HG02798 (cell line): Measurements from ENCODE around the gene DAB1.

Source experiments
- ATAC-seq: cut with Tn5 transposase; IDR thresholded peaks from one replicate; pipeline ENCODE4 v1.9.1; 2021; ENCODE audit warnings: mild to moderate bottlenecking; ENCODE audit not compliant: unreplicated experiment, poor library complexity

Gene DAB1

GRCh38 chr1:56968878-56969495 lies 454.9 kb downstream of the DAB1 start:
- ATAC-seq: no peak

- no peak for ATAC-seq
Observed at GRCh38 chr1:56967900-56968832, 455.7 kb downstream of the DAB1 start.

GRCh38 chr1:56967355-56967754 lies 456.5 kb downstream of the DAB1 start:
- no peak for ATAC-seq

GRCh38 chr1:56966698-56966999 lies 457.2 kb downstream of the DAB1 start:
- no peak for ATAC-seq

GRCh38 chr1:56965916-56966697 lies 457.8 kb downstream of the DAB1 start, which contains the start of gene C8B:
C8B (minus strand) TSS chr1:56966015; CDS start chr1:56965948, 67 bp downstream.
- no peak for ATAC-seq

GRCh38 chr1:56965191-56965590 lies 458.7 kb downstream of the DAB1 start:
- no peak for ATAC-seq

- no peak for ATAC-seq
Observed at GRCh38 chr1:56964349-56965017, 459.4 kb downstream of the DAB1 start.

- ATAC-seq: no peak
Observed at GRCh38 chr1:56963667-56964066, 460.2 kb downstream of the DAB1 start.

GRCh38 chr1:56961426-56961825 lies 462.4 kb downstream of the DAB1 start:
- no peak for ATAC-seq

GRCh38 chr1:56958526-56958925 lies 465.3 kb downstream of the DAB1 start:
- no peak for ATAC-seq

- ATAC-seq: no peak
Observed at GRCh38 chr1:56957931-56958330, 465.9 kb downstream of the DAB1 start.

GRCh38 chr1:56954664-56955063 lies 469.2 kb downstream of the DAB1 start:
- no peak for ATAC-seq

- no peak for ATAC-seq
Observed at GRCh38 chr1:56953386-56953785, 470.5 kb downstream of the DAB1 start.

- ATAC-seq: no peak
Observed at GRCh38 chr1:56952501-56952900, 471.4 kb downstream of the DAB1 start.

- ATAC-seq: no peak
Observed at GRCh38 chr1:56948403-56949023, 475.3 kb downstream of the DAB1 start.
